Measurements from ENCODE around the gene FASTKD2.

FASTKD2 gene

GRCh38 chr2:206823178-206823577, 57.8 kb downstream of the FASTKD2 start:
- no peak overlapping the region for H3K27ac ChIP-seq (ENCODE audit: extremely low read depth, low read depth, low read length)
- no peaks in the 10 kb centered on the region for H3K9me3 ChIP-seq (ENCODE audit: control insufficient read depth, insufficient read depth, low read depth, low read length)
- TF ChIP-seq ATF2 (tag by site-specific recombination; IDR thresholded peaks at IDR 0.05; ENCODE audit: low read depth) (no peak), ZNF112 (tag by site-specific recombination; IDR thresholded peaks at IDR 0.05) (no peak), KLF10 (tag by site-specific recombination; IDR thresholded peaks at IDR 0.05) (no peak), ZNF792 (tag by site-specific recombination; IDR thresholded peaks at IDR 0.05) (no peak), BCL11B (tag by site-specific recombination; IDR thresholded peaks at IDR 0.05; ENCODE audit: low read depth) (no peak), ZNF140 (tag by site-specific recombination; IDR thresholded peaks at IDR 0.05) (no peak), ZNF549 (tag by site-specific recombination; IDR thresholded peaks at IDR 0.05) (no peak), ZNF354C (tag by site-specific recombination; IDR thresholded peaks at IDR 0.05; ENCODE audit: borderline replicate concordance, low read depth) (no peak), ZNF660 (tag by site-specific recombination; IDR thresholded peaks at IDR 0.05) (no peak), ZNF514 (tag by site-specific recombination; IDR thresholded peaks at IDR 0.05) (no peak), ZNF621 (tag by site-specific recombination; IDR thresholded peaks at IDR 0.05) (no peak), ZNF24 (tag by site-specific recombination; IDR thresholded peaks at IDR 0.05) (no peak), ZSCAN18 (tag by site-specific recombination; IDR thresholded peaks at IDR 0.05) (no peak), GLI4 (tag by site-specific recombination; IDR thresholded peaks at IDR 0.05) (no peak), ZNF2 (tag by site-specific recombination; IDR thresholded peaks at IDR 0.05) (no peak), ZNF362 (tag by site-specific recombination; IDR thresholded peaks at IDR 0.05) (no peak)
- ChIA-PET POLR2A (no interaction called here), CTCF (no interaction called here)
- no peaks in the 10 kb centered on the region for H3K4me1 ChIP-seq (ENCODE audit: control insufficient read depth, insufficient read depth, low read length)
- H3K36me3 ChIP-seq (ENCODE audit: control insufficient read depth in 2 of 2, insufficient read depth in 1 of 2, low read length in 2 of 2), result no peaks in the 10 kb centered on the region
- H3K4me3 ChIP-seq (ENCODE audit: low read depth, low read length), result no peak overlapping the region

- Histone ChIP-seq H3K36me3 (ENCODE audit: control insufficient read depth in 2 of 2, insufficient read depth in 1 of 2, low read length in 2 of 2) (no peaks in the 10 kb centered on the region), H3K27ac (ENCODE audit: extremely low read depth, low read depth, low read length) (no peak overlapping the region), H3K4me1 (ENCODE audit: control insufficient read depth, insufficient read depth, low read length) (no peaks in the 10 kb centered on the region), H3K4me3 (ENCODE audit: low read depth, low read length) (no peak overlapping the region), H3K9me3 (ENCODE audit: control insufficient read depth, insufficient read depth, low read depth, low read length) (no peaks in the 10 kb centered on the region)
- POLR2A ChIA-PET, result no interaction called here
- TF ChIP-seq ZNF837 (tag by site-specific recombination; IDR thresholded peaks at IDR 0.05) (no peak), ZNF501 (tag by site-specific recombination; IDR thresholded peaks at IDR 0.05) (no peak), ZNF473 (tag by site-specific recombination; IDR thresholded peaks at IDR 0.05) (no peak), ZNF585B (tag by site-specific recombination; IDR thresholded peaks at IDR 0.05) (no peak), ZNF621 (tag by site-specific recombination; IDR thresholded peaks at IDR 0.05) (no peak)
- CTCF ChIA-PET, result interaction anchor here (0.7 kb wide), 1 partner anchor 60 kb away, joined by 3 read pairs; no protein-coding TSS in a partner anchor
Observed at GRCh38 chr2:206824087-206824618, 58.7 kb downstream of the FASTKD2 start.

GRCh38 chr2:206824993-206825392, 59.6 kb downstream of the FASTKD2 start:
- H3K9me3 ChIP-seq (ENCODE audit: control insufficient read depth, insufficient read depth, low read depth, low read length), result no peaks in the 10 kb centered on the region
- H3K27ac ChIP-seq (ENCODE audit: extremely low read depth, low read depth, low read length), result no peak overlapping the region
- H3K4me1 ChIP-seq (ENCODE audit: control insufficient read depth, insufficient read depth, low read length), result no peaks in the 10 kb centered on the region
- H3K4me3 ChIP-seq (ENCODE audit: low read depth, low read length), result no peak overlapping the region
- POLR2A ChIA-PET, result no interaction called here
- CTCF ChIA-PET, result interaction anchor here (0.6 kb wide), 2 partner anchors 13 to 1823 kb away, joined by 4 to 5 read pairs; no protein-coding TSS in a partner anchor
- H3K36me3 ChIP-seq (ENCODE audit: control insufficient read depth in 2 of 2, insufficient read depth in 1 of 2, low read length in 2 of 2), result no peaks in the 10 kb centered on the region
- TF ChIP-seq ZNF391 (tag by site-specific recombination; IDR thresholded peaks at IDR 0.05; ENCODE audit: borderline replicate concordance, low read depth) (no peak), ZNF530 (tag by site-specific recombination; IDR thresholded peaks at IDR 0.05; ENCODE audit: low read depth) (no peak), ZBTB26 (tag by site-specific recombination; optimal IDR thresholded peaks at IDR 0.05) (no peak), MEIS1 (CRISPR knock-in tag; IDR thresholded peaks at IDR 0.05; ENCODE audit: borderline replicate concordance) (no peak), ZNF184 (tag by site-specific recombination; IDR thresholded peaks at IDR 0.05) (no peak), ZNF426 (tag by site-specific recombination; IDR thresholded peaks at IDR 0.05) (no peak), TRIM28 (IDR thresholded peaks at IDR 0.05; ENCODE audit: borderline replicate concordance, low read length) (no peak), ZNF785 (tag by site-specific recombination; IDR thresholded peaks at IDR 0.05) (no peak), ZNF596 (tag by site-specific recombination; IDR thresholded peaks at IDR 0.05) (no peak), BCL11B (tag by site-specific recombination; IDR thresholded peaks at IDR 0.05; ENCODE audit: low read depth) (no peak), ZBTB7A (tag by site-specific recombination; IDR thresholded peaks at IDR 0.05; ENCODE audit: low read depth) (no peak)
